A549 (cell line): ENCODE measurements around the gene UBTD1. TPM values are rescaled to one million over a fixed set of nuclear protein-coding genes. Genes with fewer than 3 reads are reported as not detected.

Experiments
- ATAC-seq, 2 experiments: fragments of 200-7000 bp in 1 of 2; fragments of >200 bp in 1 of 2; cut with Nextera tagmentation in 1 of 2; cut with Tn5 transposase in 1 of 2; 3 replicates each; pipeline versions ENCODE4 v1.8.0 to v1.9.1; 2018 to 2020; ENCODE audit warnings: mild to moderate bottlenecking in 1 of 2, moderate library complexity in 1 of 2
- CTCF ChIA-PET: fragments of 300-600 bp; sonication (Branson Sonifier 250); formaldehyde crosslinking; extraction: SDS; loops from one replicate; lab custom pipeline; 2021; ENCODE audit warnings: antibody characterized with exemption, inconsistent platforms; lab: Yijun Ruan, JAX
- POLR2A ChIA-PET: fragments of 350-600 bp; formaldehyde crosslinking; extraction: SDS; loops from one replicate; lab custom pipeline; 2021; ENCODE audit warnings: antibody characterized with exemption, inconsistent platforms; lab: Yijun Ruan, JAX
- DNase-seq, 2 experiments: peaks; one replicate each; pipeline versions ENCODE4 v3.0.0 to v3.0.0-alpha.2; 2011 to 2016; ENCODE audit warnings: low read depth in 1 of 2, low spot score in 1 of 2
- FAIRE-seq: peaks from 2 replicates; lab custom pipeline; 2011; peaks lifted over from hg19 to GRCh38; lab: Jason Lieb, UNC
- H3K27ac ChIP-seq, 2 experiments: fragments of >200 bp; sonication (Bioruptor Twin); formaldehyde crosslinking; 3 replicates each; pipeline ENCODE4 v1.5.1; 2016 to 2017
- H3K4me1 ChIP-seq: fragments of >200 bp; sonication (Bioruptor Twin); formaldehyde crosslinking; 3 replicates; pipeline ENCODE4 v1.6.1; 2016
- H3K4me2 ChIP-seq: fragments of >200 bp; sonication (Bioruptor Twin); formaldehyde crosslinking; 3 replicates; pipeline ENCODE4 v1.6.1; 2016
- H3K4me3 ChIP-seq: fragments of >200 bp; sonication (Bioruptor Twin); formaldehyde crosslinking; 3 replicates; pipeline ENCODE4 v1.5.1; 2016
- H3K9me3 ChIP-seq: fragments of >200 bp; sonication (Bioruptor Twin); formaldehyde crosslinking; 3 replicates; pipeline ENCODE4 v1.6.1; 2016
- BCL3 ChIP-seq: fragments of >200 bp; sonication (Bioruptor Twin); formaldehyde crosslinking; IDR thresholded peaks from 3 replicates; pipeline ENCODE4 v1.6.1; 2016
- CHD2 ChIP-seq: fragments of 150-350 bp; IDR thresholded peaks from 2 replicates; pipeline ENCODE4 v1.6.1; 2014; ENCODE audit warnings: low read length; ENCODE audit not compliant: partially characterized antibody
- E2F6 ChIP-seq: IDR thresholded peaks from 2 replicates; pipeline ENCODE4 v1.6.1; 2012; ENCODE audit warnings: low read depth, borderline replicate concordance
- ELK1 ChIP-seq: fragments of 150-350 bp; IDR thresholded peaks from 2 replicates; pipeline ENCODE4 v1.6.1; 2014; ENCODE audit warnings: low read depth, mild to moderate bottlenecking, low read length
- FOSL2 ChIP-seq, 2 experiments: fragments of 450-650 bp in 1 of 2; fragments of >200 bp in 1 of 2; sonication (Bioruptor Twin) in 1 of 2; formaldehyde crosslinking; IDR thresholded peaks; 2 replicates each; pipeline versions ENCODE4 v1.5.0 to v1.6.1; 2016 to 2020; ENCODE audit warnings: mild to moderate bottlenecking in 1 of 2, moderate library complexity in 1 of 2
- FOXS1 ChIP-seq: fragments of 250-450 bp; sonication (Bioruptor Pico); IDR thresholded peaks from 2 replicates; pipeline ENCODE4 v1.5.0; 2020; ENCODE audit warnings: mild to moderate bottlenecking, moderate library complexity
- HES2 ChIP-seq: fragments of >200 bp; sonication (Bioruptor Twin); formaldehyde crosslinking; IDR thresholded peaks from 2 replicates; pipeline ENCODE4 v1.6.1; 2016
- HEYL ChIP-seq: fragments of 250-450 bp; sonication (Bioruptor Pico); IDR thresholded peaks from 2 replicates; pipeline ENCODE4 v1.8.0; 2021; ENCODE audit warnings: mild to moderate bottlenecking, moderate library complexity
- HMGXB4 ChIP-seq: fragments of 250-450 bp; sonication (Bioruptor Pico); IDR thresholded peaks from 2 replicates; pipeline ENCODE4 v1.5.0; 2021; ENCODE audit warnings: mild to moderate bottlenecking, moderate library complexity, borderline replicate concordance
- KDM5A ChIP-seq: fragments of 200-600 bp; sonication (generic); IDR thresholded peaks from 2 replicates; pipeline ENCODE4 v1.6.1; 2016; ENCODE audit warnings: antibody characterized with exemption, mild to moderate bottlenecking
- MAX ChIP-seq: IDR thresholded peaks from 2 replicates; pipeline ENCODE4 v1.6.1; 2012
- MAZ ChIP-seq: fragments of 150-350 bp; IDR thresholded peaks from 2 replicates; pipeline ENCODE4 v1.6.1; 2014; ENCODE audit warnings: antibody characterized with exemption, low read depth, low read length, borderline replicate concordance
- NFE2L2 ChIP-seq: fragments of 150-350 bp; conservative IDR thresholded peaks from 2 replicates; pipeline ENCODE4 v1.6.1; 2014; ENCODE audit warnings: low read length
- NPAS2 ChIP-seq: fragments of 250-450 bp; sonication (Bioruptor Pico); IDR thresholded peaks from 2 replicates; pipeline ENCODE4 v1.8.0; 2022; ENCODE audit warnings: mild to moderate bottlenecking, moderate library complexity, borderline replicate concordance
- PBX3 ChIP-seq: IDR thresholded peaks from 2 replicates; pipeline ENCODE4 v1.6.1; 2012
- POLR2A ChIP-seq: IDR thresholded peaks from 2 replicates; pipeline ENCODE4 v1.6.1; 2012; ENCODE audit warnings: mild to moderate bottlenecking, low read length
- POLR2AphosphoS2 ChIP-seq: conservative IDR thresholded peaks from 2 replicates; pipeline ENCODE4 v1.6.1; 2012; ENCODE audit warnings: low read length, improper control_type of control experiment, inconsistent platforms
- RFX5 ChIP-seq: fragments of 450-650 bp; IDR thresholded peaks from 2 replicates; pipeline ENCODE4 v1.7.1; 2014; ENCODE audit warnings: antibody characterized with exemption, mild to moderate bottlenecking, moderate library complexity
- SMC3 ChIP-seq: fragments of >200 bp; sonication (Bioruptor Twin); formaldehyde crosslinking; IDR thresholded peaks from 3 replicates; pipeline ENCODE4 v1.6.1; 2018; ENCODE audit warnings: inconsistent platforms
- TFCP2L1 ChIP-seq: fragments of 250-450 bp; sonication (Bioruptor Pico); IDR thresholded peaks from 2 replicates; pipeline ENCODE4 v1.5.0; 2021; ENCODE audit warnings: mild to moderate bottlenecking
- ZSCAN20 ChIP-seq: fragments of 250-450 bp; sonication (Bioruptor Pico); IDR thresholded peaks from 2 replicates; pipeline ENCODE4 v1.8.0; 2022; ENCODE audit warnings: mild to moderate bottlenecking, moderate library complexity
- WGBS: methylation state at CpG from one replicate; pipeline ENCODE4 v1.1.6; 2017; ENCODE audit errors: missing lambda C conversion rate; 5-methylcytosine and 5-hydroxymethylcytosine counted together
- polyA plus RNA-seq, 4 experiments: library from polyadenylated mRNA; depleted of rRNA in 3 of 4; stranded (reverse); fragments of >200 nt; fragmentation: RNase III in 1 of 4; extraction: RNeasy Plus Mini Kit Qiagen cat#74134 plus additional on column Dnase treatment in 1 of 4; gene quantifications; 2 replicates in 3 of 4; 3 replicates in 1 of 4; pipeline ENCODE4 v1.2.3, GENCODE V29; 2011 to 2017

The UBTD1 gene
- polyA plus RNA-seq, 2 of the 4 experiments (the other 2 are of a cell fraction) = 5.9 to 11.6 TPM

- ChIA-PET POLR2A (no interaction called here), CTCF (interaction anchor here (0.8 to 33.8 kb wide), 5 partner anchors 10 to 101 kb away, joined by 3 to 1048 read pairs (median 4); partner anchors contain the start of genes C10orf62 and HOGA1)
- ATAC-seq (no peak), FAIRE-seq (no peak), DNase-seq (no peak)
- Histone ChIP-seq H3K9me3 (no peaks in the 10 kb centered on the region), H3K4me1 (no peaks in the 10 kb centered on the region), H3K27ac (no peak overlapping the region), H3K4me2 (no peak overlapping the region), H3K4me3 (no peak overlapping the region)
- WGBS = 91% methylated on average over 4 of the region's 4 CpGs
- TF ChIP-seq FOXS1 (CRISPR knock-in tag) (no peak), MAZ (no peak), E2F6 (no peak), NFE2L2 (no peak), NPAS2 (CRISPR knock-in tag) (no peak), PBX3 (no peak), HES2 (no peak), ELK1 (no peak), ZSCAN20 (CRISPR knock-in tag) (no peak)
- TF ChIP-seq, all 56 proteins: peak for 0
Measured at GRCh38 chr10:97564776-97565175, 66.1 kb downstream of the UBTD1 start.

- peaks cover 7% of the 10 kb centered on the region for H3K4me1 ChIP-seq
- H3K4me2 ChIP-seq = no peak overlapping the region
- ATAC-seq (no peak), DNase-seq (no peak), FAIRE-seq (no peak)
- CTCF ChIA-PET = interaction anchor here (2.7 to 33.8 kb wide), 3 partner anchors 10 to 33 kb away, joined by 11 to 1048 read pairs (median 131); partner anchors contain the start of genes C10orf62 and HOGA1
- WGBS = 93% methylated on average over 2 of the region's 2 CpGs
- H3K9me3 ChIP-seq = no peaks in the 10 kb centered on the region
- no peak overlapping the region for H3K4me3 ChIP-seq
- TF ChIP-seq HES2 = no peak
- no peak for TF ChIP-seq RFX5
- TF ChIP-seq MAX = no peak
- no peak for TF ChIP-seq KDM5A
- TF ChIP-seq POLR2A = no peak
- TF ChIP-seq FOSL2 (IDR thresholded peaks at IDR 0.05) = no peak
- no peak for TF ChIP-seq FOSL2 (CRISPR knock-in tag; IDR thresholded peaks at IDR 0.05)
- TF ChIP-seq BCL3 = no peak
- no peak for TF ChIP-seq SMC3
- TF ChIP-seq TFCP2L1 (CRISPR knock-in tag) = no peak
- TF ChIP-seq CHD2 = no peak
- no peak for TF ChIP-seq HEYL (CRISPR knock-in tag)
- no peak for TF ChIP-seq HMGXB4 (CRISPR knock-in tag)
- TF ChIP-seq NPAS2 (CRISPR knock-in tag) = no peak
- no peak for TF ChIP-seq ZSCAN20 (CRISPR knock-in tag)
- TF ChIP-seq POLR2AphosphoS2 = no peak
- TF ChIP-seq, all 56 proteins: peak for 0
- H3K27ac ChIP-seq = no peak overlapping the region
- POLR2A ChIA-PET = interaction anchor here (0.6 kb wide), 1 partner anchor 54 kb away, joined by 3 read pairs; no protein-coding TSS in a partner anchor
Measured at GRCh38 chr10:97566336-97566996, 67.7 kb downstream of the UBTD1 start.
